Measurements from ENCODE around the gene TTC39B. TPM values are rescaled to one million over a fixed set of nuclear protein-coding genes. Genes with fewer than 3 reads are reported as not detected.

The TTC39B gene
- total RNA-seq, 1 donor from 2014 or later, result 30.6 TPM

DNA sequence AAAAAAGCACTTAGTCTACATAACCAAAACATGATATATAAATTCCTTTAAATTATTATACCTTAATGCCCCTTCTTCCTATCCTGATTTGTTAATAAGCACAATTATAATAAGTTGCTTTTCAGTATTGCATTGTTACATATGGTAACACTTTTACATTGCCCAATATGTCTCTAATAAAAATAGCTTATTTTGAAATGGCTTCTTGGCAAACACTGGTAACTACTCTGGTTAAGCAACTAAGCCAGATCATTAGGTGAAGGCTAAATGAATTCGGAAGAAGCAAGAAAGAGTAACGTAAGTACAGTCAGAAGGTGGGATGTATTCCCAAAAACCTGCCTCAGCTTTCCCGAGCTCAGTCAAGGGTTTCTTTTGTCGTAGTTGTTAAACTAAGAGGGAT is 85.3 kb downstream of the TTC39B start:
- TF ChIP-seq, protein P1, sequence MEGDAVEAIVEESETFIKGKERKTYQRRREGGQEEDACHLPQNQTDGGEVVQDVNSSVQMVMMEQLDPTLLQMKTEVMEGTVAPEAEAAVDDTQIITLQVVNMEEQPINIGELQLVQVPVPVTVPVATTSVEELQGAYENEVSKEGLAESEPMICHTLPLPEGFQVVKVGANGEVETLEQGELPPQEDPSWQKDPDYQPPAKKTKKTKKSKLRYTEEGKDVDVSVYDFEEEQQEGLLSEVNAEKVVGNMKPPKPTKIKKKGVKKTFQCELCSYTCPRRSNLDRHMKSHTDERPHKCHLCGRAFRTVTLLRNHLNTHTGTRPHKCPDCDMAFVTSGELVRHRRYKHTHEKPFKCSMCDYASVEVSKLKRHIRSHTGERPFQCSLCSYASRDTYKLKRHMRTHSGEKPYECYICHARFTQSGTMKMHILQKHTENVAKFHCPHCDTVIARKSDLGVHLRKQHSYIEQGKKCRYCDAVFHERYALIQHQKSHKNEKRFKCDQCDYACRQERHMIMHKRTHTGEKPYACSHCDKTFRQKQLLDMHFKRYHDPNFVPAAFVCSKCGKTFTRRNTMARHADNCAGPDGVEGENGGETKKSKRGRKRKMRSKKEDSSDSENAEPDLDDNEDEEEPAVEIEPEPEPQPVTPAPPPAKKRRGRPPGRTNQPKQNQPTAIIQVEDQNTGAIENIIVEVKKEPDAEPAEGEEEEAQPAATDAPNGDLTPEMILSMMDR (IDR thresholded peaks at IDR 0.05), result no peak
- DNase-seq (ENCODE audit: low spot score), result no peak
- Mint-ChIP-seq H3K27me3 (ENCODE audit: low read depth) (no peaks in the 10 kb centered on the region), H3K4me1 (ENCODE audit: low read depth) (peaks cover 18% of the 10 kb centered on the region), H3K4me3 (ENCODE audit: unreplicated experiment) (no peak overlapping the region), H3K27ac (ENCODE audit: unreplicated experiment) (no peak overlapping the region), H3K9me3 (ENCODE audit: low read depth) (no peaks in the 10 kb centered on the region), H3K36me3 (ENCODE audit: low read depth) (peaks cover 27% of the 10 kb centered on the region)

DNA sequence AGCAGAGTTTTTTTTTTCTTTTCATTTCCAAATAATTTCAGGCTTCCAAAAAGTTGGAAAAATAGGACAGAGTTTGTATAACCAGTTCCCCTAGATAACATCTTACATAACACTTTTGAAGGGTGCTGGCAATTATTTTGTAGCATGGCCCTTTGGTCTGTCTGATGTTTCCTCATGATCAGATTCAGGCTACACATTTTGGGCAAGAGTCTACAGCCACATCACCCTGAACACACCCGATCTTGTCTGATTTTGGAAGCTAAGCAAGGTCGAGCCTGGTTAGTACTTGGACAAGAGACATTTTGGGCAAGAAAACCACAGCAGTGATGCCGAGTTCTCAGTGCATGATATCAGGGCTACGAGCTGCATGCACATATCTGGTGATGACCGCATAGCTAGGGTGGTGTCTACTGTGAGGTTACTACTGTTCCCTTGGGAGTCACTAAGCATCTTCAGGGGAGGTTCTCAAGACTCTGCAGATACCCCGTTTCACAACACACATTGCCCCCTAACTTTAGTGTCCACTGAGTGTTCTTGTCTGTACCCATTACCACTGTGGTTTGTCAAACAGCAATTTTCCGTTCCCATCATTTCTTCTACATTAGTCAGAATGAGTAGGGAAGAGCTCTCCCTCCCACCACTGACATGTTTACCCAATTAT is 86.2 kb downstream of the TTC39B start:
- peaks cover 30% of the 10 kb centered on the region for H3K36me3 Mint-ChIP-seq (ENCODE audit: low read depth)
- peaks cover 16% of the 10 kb centered on the region for H3K4me1 Mint-ChIP-seq (ENCODE audit: low read depth)
- TF ChIP-seq, protein P1 (IDR thresholded peaks at IDR 0.05), result no peak
- no peaks in the 10 kb centered on the region for H3K27me3 Mint-ChIP-seq (ENCODE audit: low read depth)
- H3K9me3 Mint-ChIP-seq (ENCODE audit: low read depth), result no peaks in the 10 kb centered on the region
- no peak overlapping the region for H3K4me3 Mint-ChIP-seq (ENCODE audit: unreplicated experiment)
- H3K27ac Mint-ChIP-seq (ENCODE audit: unreplicated experiment), result no peak overlapping the region
- DNase-seq (ENCODE audit: low spot score), result no peak

DNA sequence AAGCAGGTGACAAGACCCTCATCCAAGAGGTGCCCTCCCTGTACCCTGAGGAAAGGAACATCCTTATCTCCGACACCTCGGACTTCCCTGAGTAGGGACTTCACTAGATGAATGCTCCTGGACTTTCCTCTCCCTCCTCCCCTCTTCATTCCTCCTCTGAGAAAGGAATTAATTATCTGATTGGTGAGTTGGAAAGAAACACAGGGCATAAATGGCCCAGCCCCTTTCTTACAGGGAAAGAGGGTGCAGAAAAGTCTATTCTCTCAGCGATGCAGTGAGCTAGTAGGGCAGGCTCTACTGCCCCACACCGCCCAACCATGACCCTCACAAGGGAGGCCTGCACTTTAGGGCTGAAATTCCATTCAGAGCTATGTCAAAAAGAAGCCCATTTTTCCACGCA is 87.5 kb downstream of the TTC39B start:
- Mint-ChIP-seq H3K27ac (ENCODE audit: unreplicated experiment) (no peak overlapping the region), H3K27me3 (ENCODE audit: low read depth) (no peaks in the 10 kb centered on the region), H3K36me3 (ENCODE audit: low read depth) (peaks cover 28% of the 10 kb centered on the region), H3K9me3 (ENCODE audit: low read depth) (no peaks in the 10 kb centered on the region), H3K4me1 (ENCODE audit: low read depth) (peaks cover 12% of the 10 kb centered on the region), H3K4me3 (ENCODE audit: unreplicated experiment) (no peak overlapping the region)
- TF ChIP-seq, protein P1 (IDR thresholded peaks at IDR 0.05), result no peak
- DNase-seq (ENCODE audit: low spot score), result no peak

DNA sequence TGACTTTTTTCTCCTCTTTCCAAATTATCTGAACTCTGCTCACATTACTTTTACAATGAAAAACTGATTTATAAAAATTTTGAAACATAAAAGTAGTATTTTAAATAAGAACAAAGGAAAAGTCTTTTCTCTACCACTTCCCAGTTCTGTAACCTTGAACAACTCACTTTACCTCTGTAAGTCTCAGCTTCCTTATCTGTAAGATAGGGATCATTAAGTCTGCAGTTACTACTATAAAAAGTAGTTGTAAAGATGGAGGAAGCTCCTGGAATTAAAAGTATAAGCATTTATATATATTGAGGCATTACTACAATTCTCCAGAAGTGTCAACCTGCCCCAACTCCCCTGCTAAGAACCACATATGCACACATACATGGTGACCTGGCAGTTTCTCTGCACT is 88.0 kb downstream of the TTC39B start:
- H3K4me3 Mint-ChIP-seq (ENCODE audit: unreplicated experiment), result no peak overlapping the region
- peaks cover 24% of the 10 kb centered on the region for H3K36me3 Mint-ChIP-seq (ENCODE audit: low read depth)
- no peaks in the 10 kb centered on the region for H3K27me3 Mint-ChIP-seq (ENCODE audit: low read depth)
- H3K9me3 Mint-ChIP-seq (ENCODE audit: low read depth), result no peaks in the 10 kb centered on the region
- no peak for DNase-seq (ENCODE audit: low spot score)
- peaks cover 9% of the 10 kb centered on the region for H3K4me1 Mint-ChIP-seq (ENCODE audit: low read depth)
- no peak overlapping the region for H3K27ac Mint-ChIP-seq (ENCODE audit: unreplicated experiment)
- TF ChIP-seq, protein P1 (IDR thresholded peaks at IDR 0.05), result no peak

DNA sequence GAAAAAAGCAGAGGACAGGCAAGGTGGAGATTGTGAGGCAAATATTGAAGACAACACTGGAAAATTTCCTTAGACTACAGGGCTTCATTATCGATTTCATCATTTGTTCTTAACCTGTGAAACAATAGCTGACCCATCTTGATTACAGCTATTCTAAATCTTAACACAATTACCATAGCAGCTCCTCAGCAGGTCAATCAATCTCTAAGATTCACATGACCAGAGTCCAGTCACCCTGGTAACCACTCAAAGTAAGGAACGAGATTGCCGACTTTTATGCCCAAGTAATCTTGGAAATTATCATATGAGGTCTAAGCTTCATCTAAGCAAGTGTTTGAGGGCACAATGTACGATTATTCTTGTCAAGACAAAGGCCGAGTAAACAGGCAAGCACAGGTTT is 93.8 kb downstream of the TTC39B start:
- peaks cover 19% of the 10 kb centered on the region for H3K36me3 Mint-ChIP-seq (ENCODE audit: low read depth)
- no peaks in the 10 kb centered on the region for H3K27me3 Mint-ChIP-seq (ENCODE audit: low read depth)
- H3K9me3 Mint-ChIP-seq (ENCODE audit: low read depth), result no peaks in the 10 kb centered on the region
- TF ChIP-seq, protein P1 (IDR thresholded peaks at IDR 0.05), result no peak
- no peak overlapping the region for H3K27ac Mint-ChIP-seq (ENCODE audit: unreplicated experiment)
- DNase-seq (ENCODE audit: low spot score), result no peak
- peaks cover 30% of the 10 kb centered on the region for H3K4me1 Mint-ChIP-seq (ENCODE audit: low read depth)
- H3K4me3 Mint-ChIP-seq (ENCODE audit: unreplicated experiment), result no peak overlapping the region

Measured in chondrocyte (in vitro differentiated cells).